ENCODE results near the gene IRF8. TPM values are rescaled to one million over a fixed set of nuclear protein-coding genes. Genes with fewer than 3 reads are reported as not detected.

The IRF8 gene
- total RNA-seq, 1 experiment from 2014 or later = 0.19 TPM

DNA sequence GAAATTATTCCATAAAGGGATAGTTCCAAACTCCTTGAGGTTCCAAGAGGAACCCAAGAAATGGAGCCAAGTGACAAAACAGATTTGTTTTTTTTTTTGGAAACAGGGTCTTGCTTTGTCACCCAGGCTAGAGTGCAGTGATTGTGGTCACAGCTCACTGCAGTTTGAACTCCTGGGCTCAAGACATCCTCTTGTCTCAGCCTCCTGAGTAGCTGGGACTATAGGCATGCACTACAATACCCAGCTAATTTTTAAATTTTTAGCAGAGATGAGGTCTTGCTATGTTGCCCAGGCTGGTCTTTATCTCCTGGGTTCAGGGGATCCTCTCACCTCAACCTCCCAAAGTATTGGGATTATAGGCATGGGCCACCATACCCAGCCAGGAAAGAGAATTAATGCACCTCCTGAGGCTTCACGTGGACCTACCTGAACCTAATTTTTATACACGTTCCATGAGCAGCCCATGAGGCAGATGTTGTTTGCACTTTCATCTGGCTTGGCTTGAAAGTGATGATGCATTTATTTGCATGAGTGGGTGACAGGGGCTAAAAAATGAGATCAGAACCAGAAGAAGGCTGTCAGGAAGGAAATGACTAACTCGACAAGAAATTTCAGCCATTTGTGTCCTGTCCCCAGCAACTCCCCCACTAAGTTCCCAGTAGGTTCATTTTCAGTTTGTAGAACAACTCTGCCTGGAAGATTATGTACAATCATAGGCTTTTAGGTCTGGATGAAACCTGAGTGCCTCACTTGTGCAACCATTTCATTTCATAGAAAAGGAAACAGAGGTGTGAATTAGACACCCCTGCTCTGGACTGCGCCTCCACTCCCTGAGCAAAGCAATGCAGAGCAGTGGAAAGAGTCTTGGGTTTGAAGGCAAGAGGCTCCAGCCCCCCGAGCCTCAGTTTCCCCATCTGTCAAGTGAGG lies 10.3 kb upstream of the IRF8 start:
- Histone ChIP-seq H3K4me1 (ENCODE audit: insufficient read depth, low read length, poor library complexity, severe bottlenecking) (no peaks in the 10 kb centered on the region), H3K27ac (ENCODE audit: low read depth, low read length, poor library complexity, severe bottlenecking) (no peak overlapping the region), H3K4me3 (ENCODE audit: low read depth, low read length, poor library complexity, severe bottlenecking) (no peak overlapping the region), H3K27me3 (replicated peaks; ENCODE audit: insufficient read depth, low read depth, low read length, poor library complexity) (peaks cover 19% of the 10 kb centered on the region), H3K9me3 (ENCODE audit: low read depth, low read length, poor library complexity, severe bottlenecking) (no peaks in the 10 kb centered on the region), H3K36me3 (ENCODE audit: insufficient read depth, low read length, poor library complexity, severe bottlenecking) (no peaks in the 10 kb centered on the region)
- POLR2A ChIA-PET (ENCODE audit: low non-redundant PET) = no interaction called here
- DNase-seq (ENCODE audit: low spot score) = peak; percentile 76
- intact Hi-C loops (cut with micrococcal nuclease; ENCODE audit: unreplicated experiment) = no loop called here
- BruUV-seq (replicated peaks) = no TSS peak
- CTCF ChIA-PET = no interaction called here
- TF ChIP-seq, protein P1, sequence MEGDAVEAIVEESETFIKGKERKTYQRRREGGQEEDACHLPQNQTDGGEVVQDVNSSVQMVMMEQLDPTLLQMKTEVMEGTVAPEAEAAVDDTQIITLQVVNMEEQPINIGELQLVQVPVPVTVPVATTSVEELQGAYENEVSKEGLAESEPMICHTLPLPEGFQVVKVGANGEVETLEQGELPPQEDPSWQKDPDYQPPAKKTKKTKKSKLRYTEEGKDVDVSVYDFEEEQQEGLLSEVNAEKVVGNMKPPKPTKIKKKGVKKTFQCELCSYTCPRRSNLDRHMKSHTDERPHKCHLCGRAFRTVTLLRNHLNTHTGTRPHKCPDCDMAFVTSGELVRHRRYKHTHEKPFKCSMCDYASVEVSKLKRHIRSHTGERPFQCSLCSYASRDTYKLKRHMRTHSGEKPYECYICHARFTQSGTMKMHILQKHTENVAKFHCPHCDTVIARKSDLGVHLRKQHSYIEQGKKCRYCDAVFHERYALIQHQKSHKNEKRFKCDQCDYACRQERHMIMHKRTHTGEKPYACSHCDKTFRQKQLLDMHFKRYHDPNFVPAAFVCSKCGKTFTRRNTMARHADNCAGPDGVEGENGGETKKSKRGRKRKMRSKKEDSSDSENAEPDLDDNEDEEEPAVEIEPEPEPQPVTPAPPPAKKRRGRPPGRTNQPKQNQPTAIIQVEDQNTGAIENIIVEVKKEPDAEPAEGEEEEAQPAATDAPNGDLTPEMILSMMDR (conservative IDR thresholded peaks at IDR 0.05; ENCODE audit: low read depth, low read length) = no peak
- no peak for TF ChIP-seq EZH2 (IDR thresholded peaks at IDR 0.05; ENCODE audit: borderline replicate concordance, low read depth, low read length, poor library complexity, severe bottlenecking)

DNA sequence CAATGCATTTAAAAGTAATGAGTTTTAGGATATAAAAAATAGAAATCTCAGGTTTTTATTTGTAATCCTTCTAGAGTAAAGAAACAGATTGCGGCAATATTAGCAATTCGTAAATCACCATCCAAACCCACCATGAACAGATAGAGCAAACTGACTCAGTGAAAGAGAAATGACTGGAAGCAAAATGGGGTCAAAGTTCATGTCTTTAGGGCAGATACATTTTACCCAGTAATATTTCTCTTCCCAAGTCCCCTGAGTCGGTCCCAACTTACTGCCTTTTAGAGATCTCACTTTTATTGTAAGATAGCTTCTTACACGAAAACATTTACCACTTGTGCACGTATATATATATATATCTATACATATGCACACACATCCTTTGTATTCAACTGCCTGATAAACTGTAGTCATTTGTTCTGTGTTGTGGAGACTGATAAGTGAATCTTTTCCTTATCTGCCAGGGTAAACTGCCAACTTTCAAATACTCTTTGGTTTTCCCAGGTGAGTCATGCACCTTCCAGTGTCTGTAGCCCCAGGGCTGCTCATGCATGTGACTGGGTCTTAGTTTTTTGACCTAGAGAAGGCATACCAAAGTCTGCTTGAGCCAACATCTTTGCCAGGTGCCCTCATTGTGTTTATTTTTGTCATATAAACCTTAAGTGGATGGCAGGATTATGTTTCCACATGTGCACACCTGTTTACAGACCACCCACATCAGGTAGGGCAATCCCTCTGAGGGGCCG lies 7.8 kb upstream of the IRF8 start:
- no peak for DNase-seq (ENCODE audit: low spot score)

DNA sequence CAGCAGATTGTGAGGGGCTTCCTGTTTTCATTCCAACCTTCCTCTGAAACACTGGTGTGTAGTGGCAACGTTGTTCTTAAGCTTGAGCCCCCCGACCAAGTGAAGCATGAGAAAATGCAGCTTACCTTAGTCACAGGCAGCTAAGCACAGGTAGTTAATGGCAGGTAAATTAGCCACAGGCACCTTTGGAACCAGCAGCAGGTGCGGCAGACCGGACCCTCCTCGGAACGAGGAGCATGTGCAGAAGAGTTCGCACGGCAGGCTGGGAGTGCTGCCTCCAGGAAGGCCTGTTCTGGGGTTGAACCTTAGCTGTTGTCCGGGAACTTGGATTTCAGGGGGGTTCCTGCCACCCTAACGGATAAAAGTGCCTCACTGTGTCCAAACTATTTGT lies 7.2 kb upstream of the IRF8 start:
- ChIA-PET CTCF (no interaction called here), POLR2A (ENCODE audit: low non-redundant PET) (no interaction called here)

More for the DNA sequence above, 7.8 kb upstream of the IRF8 start:
- no peak for TF ChIP-seq EZH2 (IDR thresholded peaks at IDR 0.05; ENCODE audit: borderline replicate concordance, low read depth, low read length, poor library complexity, severe bottlenecking)
- TF ChIP-seq, protein P1 (conservative IDR thresholded peaks at IDR 0.05; ENCODE audit: low read depth, low read length) = no peak
- Histone ChIP-seq H3K27ac (ENCODE audit: low read depth, low read length, poor library complexity, severe bottlenecking) (no peak overlapping the region), H3K4me1 (ENCODE audit: insufficient read depth, low read length, poor library complexity, severe bottlenecking) (no peaks in the 10 kb centered on the region), H3K9me3 (ENCODE audit: low read depth, low read length, poor library complexity, severe bottlenecking) (no peaks in the 10 kb centered on the region), H3K4me3 (ENCODE audit: low read depth, low read length, poor library complexity, severe bottlenecking) (no peak overlapping the region), H3K36me3 (ENCODE audit: insufficient read depth, low read length, poor library complexity, severe bottlenecking) (no peaks in the 10 kb centered on the region), H3K27me3 (replicated peaks; ENCODE audit: insufficient read depth, low read depth, low read length, poor library complexity) (peaks cover 22% of the 10 kb centered on the region)
- ChIA-PET CTCF (no interaction called here), POLR2A (ENCODE audit: low non-redundant PET) (no interaction called here)
- intact Hi-C loops (cut with micrococcal nuclease; ENCODE audit: unreplicated experiment) = no loop called here
- no TSS peak for BruUV-seq (replicated peaks)

More for the DNA sequence above, 7.2 kb upstream of the IRF8 start:
- no peak overlapping the region for H3K27ac ChIP-seq (ENCODE audit: low read depth, low read length, poor library complexity, severe bottlenecking)
- no peak overlapping the region for H3K4me3 ChIP-seq (ENCODE audit: low read depth, low read length, poor library complexity, severe bottlenecking)
- TF ChIP-seq EZH2 (IDR thresholded peaks at IDR 0.05; ENCODE audit: borderline replicate concordance, low read depth, low read length, poor library complexity, severe bottlenecking) = no peak
- TF ChIP-seq, protein P1 (conservative IDR thresholded peaks at IDR 0.05; ENCODE audit: low read depth, low read length) = no peak
- no peaks in the 10 kb centered on the region for H3K4me1 ChIP-seq (ENCODE audit: insufficient read depth, low read length, poor library complexity, severe bottlenecking)
- no peaks in the 10 kb centered on the region for H3K9me3 ChIP-seq (ENCODE audit: low read depth, low read length, poor library complexity, severe bottlenecking)
- intact Hi-C loops (cut with micrococcal nuclease; ENCODE audit: unreplicated experiment) = no loop called here
- H3K27me3 ChIP-seq (replicated peaks; ENCODE audit: insufficient read depth, low read depth, low read length, poor library complexity) = peaks cover 27% of the 10 kb centered on the region
- BruUV-seq (replicated peaks) = no TSS peak
- no peak for DNase-seq (ENCODE audit: low spot score)
- no peaks in the 10 kb centered on the region for H3K36me3 ChIP-seq (ENCODE audit: insufficient read depth, low read length, poor library complexity, severe bottlenecking)

All from A673 (cell line).